ENCODE measurements around the gene MAP3K7. TPM values are rescaled to one million over a fixed set of nuclear protein-coding genes. Genes with fewer than 3 reads are reported as not detected.

The MAP3K7 gene
- total RNA-seq, 1 experiment from 2014 or later = 31.9 TPM

DNA sequence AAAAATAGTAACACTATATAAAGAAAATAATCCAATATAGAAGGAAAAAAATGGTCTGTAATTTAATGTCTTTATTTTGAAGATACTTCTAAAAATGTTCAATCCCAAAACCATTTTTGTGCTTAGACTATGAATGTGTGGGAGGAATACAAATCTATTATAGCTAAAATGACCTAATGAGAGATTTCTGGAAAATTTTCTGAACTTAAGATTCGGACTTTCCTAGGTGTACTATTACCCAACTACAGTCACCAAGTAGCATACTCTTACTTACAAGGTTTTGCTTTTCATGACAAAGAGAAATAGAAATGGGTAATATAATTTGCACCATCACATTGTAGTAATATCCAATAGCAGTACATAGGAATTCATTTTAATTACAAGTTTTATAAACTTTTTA is 29.9 kb downstream of the MAP3K7 start:
- peaks cover 4% of the 10 kb centered on the region for H4K20me1 ChIP-seq (ENCODE audit: insufficient read depth)
- CTCF ChIA-PET = no interaction called here
- no peaks in the 10 kb centered on the region for H3F3A ChIP-seq (ENCODE audit: insufficient read depth, low read depth)
- no peaks in the 10 kb centered on the region for H3K36me3 ChIP-seq (ENCODE audit: low read depth)
- no peak overlapping the region for H3K4me3 ChIP-seq
- no peaks in the 10 kb centered on the region for H3K9me3 ChIP-seq (ENCODE audit: insufficient read depth, low read depth)
- no peaks in the 10 kb centered on the region for H3K9me2 ChIP-seq (ENCODE audit: insufficient read depth)
- no peak overlapping the region for H2AFZ ChIP-seq
- BruUV-seq (replicated peaks) = no TSS peak
- H3K27ac ChIP-seq = no peak overlapping the region
- intact Hi-C loops (cut with micrococcal nuclease; ENCODE audit: unreplicated experiment) = no loop called here
- H3K27me3 ChIP-seq (ENCODE audit: insufficient read depth, low read depth) = no peaks in the 10 kb centered on the region
- DNase-seq = no peak
- no peaks in the 10 kb centered on the region for H3K79me2 ChIP-seq (ENCODE audit: low read depth)
- POLR2A ChIA-PET (ENCODE audit: unreplicated experiment) = no interaction called here
- no peak overlapping the region for H3K4me2 ChIP-seq
- H3K4me1 ChIP-seq (replicated peaks; ENCODE audit: insufficient read depth) = no peaks in the 10 kb centered on the region
- no peak for TF ChIP-seq EZH2 (IDR thresholded peaks at IDR 0.05; ENCODE audit: low read depth)
- TF ChIP-seq, protein P1, sequence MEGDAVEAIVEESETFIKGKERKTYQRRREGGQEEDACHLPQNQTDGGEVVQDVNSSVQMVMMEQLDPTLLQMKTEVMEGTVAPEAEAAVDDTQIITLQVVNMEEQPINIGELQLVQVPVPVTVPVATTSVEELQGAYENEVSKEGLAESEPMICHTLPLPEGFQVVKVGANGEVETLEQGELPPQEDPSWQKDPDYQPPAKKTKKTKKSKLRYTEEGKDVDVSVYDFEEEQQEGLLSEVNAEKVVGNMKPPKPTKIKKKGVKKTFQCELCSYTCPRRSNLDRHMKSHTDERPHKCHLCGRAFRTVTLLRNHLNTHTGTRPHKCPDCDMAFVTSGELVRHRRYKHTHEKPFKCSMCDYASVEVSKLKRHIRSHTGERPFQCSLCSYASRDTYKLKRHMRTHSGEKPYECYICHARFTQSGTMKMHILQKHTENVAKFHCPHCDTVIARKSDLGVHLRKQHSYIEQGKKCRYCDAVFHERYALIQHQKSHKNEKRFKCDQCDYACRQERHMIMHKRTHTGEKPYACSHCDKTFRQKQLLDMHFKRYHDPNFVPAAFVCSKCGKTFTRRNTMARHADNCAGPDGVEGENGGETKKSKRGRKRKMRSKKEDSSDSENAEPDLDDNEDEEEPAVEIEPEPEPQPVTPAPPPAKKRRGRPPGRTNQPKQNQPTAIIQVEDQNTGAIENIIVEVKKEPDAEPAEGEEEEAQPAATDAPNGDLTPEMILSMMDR (conservative IDR thresholded peaks at IDR 0.05) = no peak

DNA sequence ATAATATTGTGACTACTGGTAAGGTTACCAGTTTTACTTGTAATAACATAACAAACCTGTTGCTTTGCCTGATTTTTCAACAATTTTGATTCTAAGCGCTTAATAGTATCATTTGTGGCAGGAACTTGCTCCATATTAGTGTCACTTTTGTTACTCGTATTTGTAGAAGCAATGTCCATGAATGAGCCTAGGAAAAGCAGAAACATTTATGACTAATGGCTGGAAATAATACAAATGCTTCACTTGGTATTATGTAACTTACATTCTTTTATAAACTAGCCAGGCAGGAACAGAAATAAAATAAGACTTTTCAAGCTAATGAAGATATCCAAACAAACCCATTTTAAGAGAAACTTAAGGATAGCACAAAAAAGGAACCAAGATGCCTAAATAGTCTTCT is 38.9 kb downstream of the MAP3K7 start:
- Histone ChIP-seq H4K20me1 (ENCODE audit: insufficient read depth) (no peaks in the 10 kb centered on the region; the same call in 1 of the 2 replicates), H3K4me1 (replicated peaks; ENCODE audit: insufficient read depth) (no peaks in the 10 kb centered on the region), H3K4me2 (no peak overlapping the region), H3F3A (ENCODE audit: insufficient read depth, low read depth) (no peaks in the 10 kb centered on the region), H3K79me2 (ENCODE audit: low read depth) (no peaks in the 10 kb centered on the region), H2AFZ (no peak overlapping the region), H3K27me3 (ENCODE audit: insufficient read depth, low read depth) (no peaks in the 10 kb centered on the region), H3K27ac (no peak overlapping the region), H3K9me2 (ENCODE audit: insufficient read depth) (no peaks in the 10 kb centered on the region), H3K36me3 (ENCODE audit: low read depth) (peaks cover 8% of the 10 kb centered on the region; the same call in 1 of the 2 replicates), H3K9me3 (ENCODE audit: insufficient read depth, low read depth) (no peaks in the 10 kb centered on the region), H3K4me3 (no peak overlapping the region)
- no peak for DNase-seq
- intact Hi-C loops (cut with micrococcal nuclease; ENCODE audit: unreplicated experiment) = no loop called here
- TF ChIP-seq, protein P1 (conservative IDR thresholded peaks at IDR 0.05) = no peak
- TF ChIP-seq EZH2 (IDR thresholded peaks at IDR 0.05; ENCODE audit: low read depth) = no peak
- ChIA-PET POLR2A (ENCODE audit: unreplicated experiment) (no interaction called here), CTCF (no interaction called here)
- BruUV-seq (replicated peaks) = no TSS peak

DNA sequence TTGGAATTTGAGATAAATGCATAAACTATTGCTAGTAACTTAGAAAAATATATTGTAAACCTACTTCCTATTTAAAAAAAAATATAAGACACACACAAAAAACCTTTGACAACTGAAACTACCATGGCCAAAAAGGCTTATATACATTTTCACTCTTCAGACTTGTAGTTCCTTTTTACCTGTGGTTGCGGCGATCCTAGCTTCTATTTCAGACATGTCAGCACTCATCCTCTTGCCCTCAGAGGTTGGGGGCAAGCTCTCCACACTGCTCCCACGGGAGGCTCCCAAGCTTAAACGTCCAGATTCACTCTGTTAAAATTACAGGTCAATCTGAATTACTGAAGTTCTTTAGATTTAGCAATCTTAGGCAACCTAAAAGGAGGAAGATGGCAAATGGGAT is 39.8 kb downstream of the MAP3K7 start:
- CTCF ChIA-PET = no interaction called here
- intact Hi-C loops (cut with micrococcal nuclease; ENCODE audit: unreplicated experiment) = no loop called here

More for the DNA sequence above, 39.8 kb downstream of the MAP3K7 start:
- no peak for TF ChIP-seq EZH2 (IDR thresholded peaks at IDR 0.05; ENCODE audit: low read depth)
- TF ChIP-seq, protein P1 (conservative IDR thresholded peaks at IDR 0.05) = no peak
- no TSS peak for BruUV-seq (replicated peaks)
- Histone ChIP-seq H2AFZ (no peak overlapping the region), H4K20me1 (ENCODE audit: insufficient read depth) (no peaks in the 10 kb centered on the region; the same call in 1 of the 2 replicates), H3K9me2 (ENCODE audit: insufficient read depth) (no peaks in the 10 kb centered on the region), H3K27ac (no peak overlapping the region), H3K36me3 (ENCODE audit: low read depth) (peaks cover 8% of the 10 kb centered on the region; the same call in 1 of the 2 replicates), H3F3A (ENCODE audit: insufficient read depth, low read depth) (no peaks in the 10 kb centered on the region), H3K4me1 (replicated peaks; ENCODE audit: insufficient read depth) (no peaks in the 10 kb centered on the region), H3K27me3 (ENCODE audit: insufficient read depth, low read depth) (no peaks in the 10 kb centered on the region), H3K4me2 (no peak overlapping the region), H3K4me3 (no peak overlapping the region), H3K9me3 (ENCODE audit: insufficient read depth, low read depth) (no peaks in the 10 kb centered on the region), H3K79me2 (ENCODE audit: low read depth) (no peaks in the 10 kb centered on the region)
- POLR2A ChIA-PET (ENCODE audit: unreplicated experiment) = no interaction called here
- DNase-seq = no peak
